GM18520 (cell line): Measurements from ENCODE around the gene CCDC187.

Source experiments
- ATAC-seq: cut with Tn5 transposase; IDR thresholded peaks from one replicate; pipeline ENCODE4 v1.9.1; 2021; ENCODE audit not compliant: unreplicated experiment

Gene CCDC187

DNA sequence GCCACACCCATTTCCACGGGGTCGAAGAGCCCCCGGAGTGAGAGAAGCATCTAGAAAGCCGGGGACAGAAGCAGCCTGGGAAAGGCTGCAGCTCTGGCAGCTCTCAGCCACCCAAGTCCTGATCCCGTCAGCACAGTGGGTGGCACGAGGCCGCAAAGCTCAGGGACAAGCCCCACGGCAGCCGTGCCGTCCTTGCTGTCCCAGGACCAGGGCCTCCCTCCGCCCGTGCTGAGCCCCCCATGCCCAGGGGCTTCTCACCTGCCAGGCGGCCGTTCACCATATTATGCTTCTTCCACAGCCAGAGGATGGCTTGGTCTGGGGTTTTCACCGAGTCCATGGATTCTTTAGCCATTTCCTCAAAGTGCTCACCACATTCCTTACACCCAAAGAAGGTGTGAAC, 92.9 kb downstream of the CCDC187 start:
- no peak for ATAC-seq

GRCh38 chr9:136210276-136210675, 93.6 kb downstream of the CCDC187 start:
- ATAC-seq: no peak

GRCh38 chr9:136209786-136210185, 94.1 kb downstream of the CCDC187 start:
- ATAC-seq: no peak

DNA sequence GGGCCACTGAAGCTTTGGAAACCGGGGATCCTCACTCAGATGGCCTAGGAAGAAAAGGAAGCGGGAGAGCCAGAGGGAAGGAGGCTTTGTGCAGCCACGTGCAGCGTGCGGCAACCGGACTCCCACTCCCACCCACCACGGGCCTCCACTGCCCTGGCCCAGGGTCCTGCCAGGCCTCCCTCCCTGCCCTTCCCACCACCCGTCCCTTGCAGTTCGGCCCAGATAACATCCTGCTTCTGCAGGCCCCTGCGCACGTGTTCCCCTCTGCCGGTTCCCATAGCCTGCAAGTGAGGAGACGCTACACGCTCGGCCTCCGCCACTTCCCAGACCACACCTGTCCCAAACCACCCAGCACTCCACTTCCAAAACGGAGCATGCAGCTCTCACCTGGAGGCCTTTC, 94.7 kb downstream of the CCDC187 start:
- no peak for ATAC-seq

GRCh38 chr9:136208675-136209074, 95.2 kb downstream of the CCDC187 start:
- no peak for ATAC-seq

- no peak for ATAC-seq
Measured at GRCh38 chr9:136207616-136208015, 96.3 kb downstream of the CCDC187 start.

DNA sequence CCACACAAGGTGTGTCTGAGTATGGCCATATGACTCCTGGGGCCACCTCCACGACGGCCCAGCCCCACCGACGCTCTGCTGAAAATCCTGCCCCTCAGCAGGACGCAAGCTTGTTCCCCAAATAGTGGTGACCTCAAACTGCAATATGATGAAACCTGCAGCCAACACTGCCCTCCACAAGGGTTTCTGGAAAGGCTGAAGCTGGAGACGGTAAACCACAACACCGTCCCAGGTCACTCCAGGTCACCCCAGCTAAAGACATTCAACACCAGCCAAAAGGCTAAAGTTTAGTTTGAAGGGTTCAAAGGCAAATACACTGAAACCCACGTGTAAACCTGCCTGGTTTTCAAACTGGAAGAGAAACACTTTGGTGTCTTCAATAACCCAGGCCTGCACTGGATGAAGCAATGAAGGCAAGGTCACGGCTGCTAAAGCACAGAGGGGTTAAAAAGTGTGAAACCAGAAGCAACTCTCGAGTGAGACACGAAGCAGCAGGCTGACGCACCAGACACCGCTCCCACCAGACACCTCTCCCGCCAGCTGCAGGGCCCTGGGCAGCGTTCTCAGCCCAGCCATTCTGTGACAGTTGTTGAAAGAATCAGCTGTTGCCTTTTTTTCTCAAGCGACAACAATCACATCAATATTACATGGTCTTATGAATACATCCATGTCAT, 97.2 kb downstream of the CCDC187 start:
- ATAC-seq: no peak

DNA sequence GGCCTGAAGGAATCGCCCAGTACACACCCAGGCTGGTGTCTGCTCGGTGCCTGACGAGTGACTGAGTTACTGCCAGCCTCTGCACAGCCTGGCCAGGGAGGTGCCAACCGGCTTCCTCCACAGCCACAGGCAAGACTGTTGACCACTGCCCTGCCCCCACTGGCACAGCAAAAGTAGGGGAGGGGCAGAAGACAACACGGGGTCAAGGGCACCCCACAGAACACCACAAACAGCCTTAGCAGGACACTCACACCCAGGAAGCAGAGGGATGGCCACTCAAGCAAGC, 98.2 kb downstream of the CCDC187 start:
- ATAC-seq: no peak

DNA sequence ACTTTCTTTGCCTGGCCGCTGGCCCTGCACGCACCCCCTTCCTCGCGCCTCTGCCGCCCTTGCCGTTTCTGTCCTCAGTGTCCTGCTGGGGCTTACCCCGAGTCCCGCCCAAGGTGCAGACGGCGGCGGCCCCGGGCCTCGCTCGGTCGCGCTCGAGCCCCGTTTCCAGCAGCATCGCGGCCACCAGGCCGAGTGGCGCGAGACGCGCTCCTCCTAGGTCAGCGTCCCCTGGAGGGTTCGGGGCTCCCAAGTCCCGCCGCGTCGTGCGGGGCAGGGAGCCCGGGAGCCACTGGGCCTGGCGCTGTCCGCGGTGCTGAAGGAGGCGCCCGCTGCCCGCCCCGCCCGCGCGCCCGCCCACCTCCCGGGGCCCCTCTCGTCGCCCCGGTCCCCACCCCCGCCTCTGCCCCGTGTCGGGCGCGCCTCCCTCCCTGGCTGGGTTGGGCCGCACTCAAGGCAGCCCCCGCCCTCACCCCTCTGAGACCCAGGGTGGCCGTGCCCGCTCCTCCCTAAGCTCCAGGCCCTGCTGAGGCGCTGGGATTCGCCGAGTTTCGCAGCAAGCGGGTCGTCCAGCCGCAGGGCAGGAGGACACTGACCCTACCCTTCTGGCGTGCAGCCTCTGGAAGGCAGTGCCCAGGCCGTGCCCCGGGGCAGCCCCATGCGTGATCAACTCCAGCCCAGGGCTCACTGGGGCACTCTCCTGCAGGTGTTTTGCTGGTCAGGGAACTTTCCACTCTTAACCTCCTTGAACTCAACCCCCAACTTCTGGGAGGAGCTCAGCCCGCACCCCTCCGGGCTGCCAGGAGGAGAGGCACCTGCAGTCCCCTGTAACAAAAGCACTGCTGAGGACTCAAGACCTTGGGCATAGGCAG, 98.8 kb downstream of the CCDC187 start, which contains the start of gene LHX3:
LHX3 (minus strand) TSS at position 291 of the 869 bp plus-strand sequence; CDS start at position 175, 116 bp downstream.
- no peak for ATAC-seq

GRCh38 chr9:136204145-136204805, 99.6 kb downstream of the CCDC187 start:
- no peak for ATAC-seq

DNA sequence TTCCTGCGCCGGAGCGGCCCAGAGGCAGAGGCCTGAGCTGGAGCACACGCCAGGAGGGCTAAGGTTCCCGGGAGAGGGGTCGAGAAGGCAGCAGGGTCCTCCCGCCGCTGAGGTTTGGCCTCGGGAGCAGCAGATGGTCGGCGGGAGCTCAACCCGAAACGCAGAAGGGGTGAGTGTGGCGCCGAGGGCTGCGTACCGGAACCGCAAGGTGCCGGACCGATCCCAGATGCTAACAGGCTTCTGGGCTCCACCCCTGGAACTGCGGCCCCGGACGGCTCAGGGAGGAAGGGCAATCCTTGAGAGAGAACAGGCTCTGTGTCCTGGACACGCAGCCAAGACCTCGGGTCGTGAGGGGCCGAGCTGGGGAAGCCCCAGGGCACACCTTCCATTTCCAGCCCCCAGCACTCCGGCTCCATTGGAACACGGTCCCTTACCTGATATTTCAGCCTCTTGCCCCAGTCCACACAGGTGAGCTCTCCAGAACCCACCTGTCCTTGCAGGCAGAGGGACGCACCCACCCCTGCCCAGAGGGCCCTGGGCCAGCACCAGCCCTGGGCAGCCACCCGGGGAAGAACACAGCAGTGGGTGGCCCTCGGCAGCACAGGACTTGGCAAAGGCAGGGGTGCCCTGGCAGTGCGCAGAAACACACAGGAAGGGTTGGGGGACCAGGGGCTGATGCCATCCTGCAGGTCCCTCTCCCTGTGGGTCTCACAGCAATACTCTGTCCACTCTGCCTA, 100.3 kb downstream of the CCDC187 start:
- no peak for ATAC-seq

DNA sequence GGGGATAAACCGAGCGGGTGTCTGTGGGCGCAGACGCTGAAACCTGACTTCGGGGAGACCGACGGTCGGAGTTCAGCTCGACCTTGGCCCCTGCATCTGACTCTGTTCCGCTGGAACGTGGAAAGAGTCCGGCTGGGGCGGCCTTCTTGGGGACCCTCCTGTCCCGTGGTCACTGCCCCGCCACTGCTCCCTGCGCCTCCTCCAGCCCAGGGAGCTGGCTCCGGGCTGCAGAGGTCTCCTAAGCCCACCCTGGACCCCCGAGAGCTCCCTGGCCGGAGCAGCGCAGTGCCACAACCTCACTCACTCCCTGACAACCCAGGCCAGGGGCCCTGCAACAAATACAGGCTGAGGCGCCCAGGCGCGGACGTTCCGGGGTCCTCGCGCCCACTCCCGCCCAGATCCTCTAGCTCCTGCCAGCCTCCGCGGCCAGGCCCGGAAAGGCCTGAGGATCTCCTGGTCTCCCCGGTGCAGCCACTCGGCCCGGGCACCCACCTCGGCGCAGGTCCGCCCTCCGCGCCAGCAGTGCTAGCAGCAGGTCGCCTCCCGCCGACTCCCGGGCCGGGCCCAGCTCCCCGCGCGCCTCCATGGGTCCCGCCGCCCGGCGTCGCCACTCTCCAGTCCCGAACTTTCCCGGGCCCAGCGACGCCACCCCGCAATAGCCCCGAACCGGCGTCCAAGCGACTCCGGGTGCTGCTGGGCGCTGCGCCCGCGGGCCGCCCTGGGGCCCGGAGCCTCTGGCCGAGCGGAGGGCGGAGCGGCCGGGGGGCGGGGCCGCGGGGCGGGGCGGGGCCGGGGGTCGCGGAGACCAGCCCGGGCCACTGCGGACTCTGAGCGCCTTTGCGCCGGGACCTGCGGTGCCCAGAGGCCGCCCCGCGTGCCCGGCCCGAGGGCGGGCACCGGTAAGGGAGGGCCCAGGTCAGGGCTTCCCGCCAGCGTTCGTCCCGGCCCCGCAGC, 101.2 kb downstream of the CCDC187 start:
- no peak for ATAC-seq

- no peak for ATAC-seq
Measured at GRCh38 chr9:136201609-136202453, 102.1 kb downstream of the CCDC187 start.

- no peak for ATAC-seq
Measured at GRCh38 chr9:136201174-136201573, 102.7 kb downstream of the CCDC187 start.

DNA sequence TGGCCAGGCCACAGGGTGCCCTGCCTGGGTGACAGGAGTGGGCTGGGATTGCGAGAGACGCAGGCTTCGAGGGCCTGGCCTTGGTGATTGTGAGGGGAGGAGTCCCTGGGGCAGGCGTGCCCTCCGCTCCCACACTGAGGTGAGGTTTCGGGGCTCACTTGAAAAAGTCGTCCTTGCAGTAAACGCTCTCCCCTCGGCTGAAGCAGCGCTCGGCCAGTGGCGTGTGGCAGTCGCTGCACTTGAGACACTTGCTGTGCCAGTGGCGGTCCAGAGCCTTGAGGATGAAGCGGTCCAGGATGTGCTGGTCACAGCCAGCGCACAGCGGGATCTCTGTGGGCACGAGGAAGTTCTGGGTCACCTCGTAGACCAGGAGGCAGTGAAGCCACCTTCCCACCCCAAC, 103.5 kb downstream of the CCDC187 start:
- ATAC-seq: no peak
